IMR-90 (cell line): ENCODE data around the gene DAD1. TPM values are rescaled to one million over a fixed set of nuclear protein-coding genes. Genes with fewer than 3 reads are reported as not detected.
"Not testable (repeated sequence)": the region's sequence is repeated elsewhere in the genome, so short reads cannot be mapped to it uniquely, and the experiment has no call there.

ENCODE experiments used
- ATAC-seq: fragments of 200-7000 bp; cut with Tn5 transposase; 2 replicates; pipeline ENCODE4 v1.9.1; 2020; ENCODE audit warnings: low read depth, mild to moderate bottlenecking, moderate library complexity
- BruUV-seq: library from RNA; stranded (reverse); fragments of 400-500 nt; replicated peaks from 2 replicates; lab custom pipeline; 2021; lab: Mats Ljungman, UMichigan
- CTCF ChIA-PET: fragments of 300-600 bp; formaldehyde crosslinking; extraction: SDS; loops from one replicate; lab custom pipeline; 2021; ENCODE audit warnings: antibody characterized with exemption; lab: Yijun Ruan, JAX
- POLR2A ChIA-PET: fragments of 300-600 bp; sonication (Branson Sonifier 250); formaldehyde crosslinking; loops from one replicate; lab custom pipeline; 2022; ENCODE audit warnings: antibody characterized with exemption; ENCODE audit not compliant: unreplicated experiment; lab: Charles Lee
- DNase-seq: peaks from one replicate; pipeline ENCODE4 v3.0.0; 2013
- H2AFZ ChIP-seq: replicated peaks from 2 replicates; pipeline ENCODE3; 2013; ENCODE audit warnings: low read length, mild to moderate bottlenecking; ENCODE audit not compliant: poor library complexity
- H2AK5ac ChIP-seq: 2 replicates; pipeline ENCODE4 v1.6.1; 2013; ENCODE audit warnings: low read depth, low read length, inconsistent platforms
- H2AK9ac ChIP-seq: replicated peaks from 2 replicates; pipeline ENCODE3; 2013; ENCODE audit warnings: mild to moderate bottlenecking, low read depth, low read length, moderate library complexity; ENCODE audit not compliant: poor library complexity
- H2BK120ac ChIP-seq: 2 replicates; pipeline ENCODE4 v1.6.1; 2013; ENCODE audit warnings: low read depth, low read length, inconsistent platforms
- H2BK15ac ChIP-seq: 3 replicates; pipeline ENCODE4 v1.6.1; 2013; ENCODE audit warnings: low read depth, low read length, inconsistent platforms
- H2BK20ac ChIP-seq: 2 replicates; pipeline ENCODE4 v1.6.1; 2013; ENCODE audit warnings: low read depth, mild to moderate bottlenecking, inconsistent platforms, low read length, moderate library complexity
- H2BK5ac ChIP-seq: 2 replicates; pipeline ENCODE4 v1.6.1; 2013; ENCODE audit warnings: mild to moderate bottlenecking, low read depth, low read length, inconsistent platforms; ENCODE audit not compliant: poor library complexity, severe bottlenecking
- H3K14ac ChIP-seq: replicated peaks from 2 replicates; pipeline ENCODE4 v1.6.1; 2013; ENCODE audit warnings: low read depth, low read length, inconsistent platforms
- H3K18ac ChIP-seq: 2 replicates; pipeline ENCODE4 v1.6.1; 2013; ENCODE audit warnings: low read depth, low read length, control low read depth
- H3K23ac ChIP-seq: 2 replicates; pipeline ENCODE4 v1.6.1; 2013; ENCODE audit warnings: low read depth, low read length, inconsistent platforms
- H3K27ac ChIP-seq: 2 replicates; pipeline ENCODE4 v1.5.1; 2013; ENCODE audit warnings: mild to moderate bottlenecking, control low read depth, low read length; ENCODE audit not compliant: insufficient read depth
- H3K27me3 ChIP-seq: 2 replicates; pipeline ENCODE4 v1.6.1; 2013; ENCODE audit warnings: low read length; ENCODE audit not compliant: control insufficient read depth, insufficient read depth
- H3K36me3 ChIP-seq: 2 replicates; pipeline ENCODE4 v1.6.1; 2013; ENCODE audit warnings: low read length, mixed read lengths; ENCODE audit not compliant: control insufficient read depth, insufficient read depth
- H3K4ac ChIP-seq: 2 replicates; pipeline ENCODE4 v1.6.1; 2013; ENCODE audit warnings: low read depth, low read length, inconsistent platforms
- H3K4me1 ChIP-seq: 2 replicates; pipeline ENCODE4 v1.6.1; 2013; ENCODE audit warnings: low read length, mixed read lengths; ENCODE audit not compliant: control insufficient read depth, insufficient read depth
- H3K4me2 ChIP-seq: 2 replicates; pipeline ENCODE4 v1.6.1; 2013; ENCODE audit warnings: low read depth, mild to moderate bottlenecking, control low read depth, low read length, moderate library complexity
- H3K4me3 ChIP-seq: 2 replicates; pipeline ENCODE4 v1.5.1; 2013; ENCODE audit warnings: low read depth, mild to moderate bottlenecking, control low read depth, low read length, moderate library complexity; ENCODE audit not compliant: insufficient read depth
- H3K56ac ChIP-seq: 2 replicates; pipeline ENCODE4 v1.6.1; 2013; ENCODE audit warnings: low read length, inconsistent platforms; ENCODE audit not compliant: insufficient read depth; ENCODE audit errors: extremely low read depth
- H3K79me1 ChIP-seq, 2 experiments: 2 replicates each; pipeline ENCODE4 v1.6.1; 2013; ENCODE audit warnings: low read length in 2 of 2, inconsistent platforms in 1 of 2, low read depth in 1 of 2
- H3K9ac ChIP-seq: 2 replicates; pipeline ENCODE4 v1.6.1; 2013; ENCODE audit warnings: low read depth, low read length, control low read depth
- H3K9me1 ChIP-seq: 2 replicates; pipeline ENCODE4 v1.6.1; 2013; ENCODE audit warnings: low read length, inconsistent platforms; ENCODE audit not compliant: insufficient read depth
- H3K9me3 ChIP-seq: 2 replicates; pipeline ENCODE4 v1.6.1; 2013; ENCODE audit warnings: low read length; ENCODE audit not compliant: control insufficient read depth, insufficient read depth
- H4K20me1 ChIP-seq: 2 replicates; pipeline ENCODE4 v1.6.1; 2013; ENCODE audit warnings: low read length, inconsistent platforms; ENCODE audit not compliant: insufficient read depth
- H4K5ac ChIP-seq: 2 replicates; pipeline ENCODE4 v1.6.1; 2013; ENCODE audit warnings: mild to moderate bottlenecking, low read depth, low read length, control low read depth
- H4K8ac ChIP-seq, 2 experiments: 2 replicates each; pipeline ENCODE4 v1.6.1; 2013; ENCODE audit warnings: low read depth in 2 of 2, low read length in 2 of 2, control low read depth in 1 of 2, inconsistent platforms in 1 of 2
- H4K91ac ChIP-seq: 2 replicates; pipeline ENCODE4 v1.6.1; 2013; ENCODE audit warnings: low read depth, low read length, inconsistent platforms; ENCODE audit not compliant: insufficient read depth
- MAFK ChIP-seq: IDR thresholded peaks from 2 replicates; pipeline ENCODE4 v1.6.1; 2012; ENCODE audit warnings: low read depth, low read length, improper control_type of control experiment
- POLR2A ChIP-seq: IDR thresholded peaks from 2 replicates; pipeline ENCODE4 v1.6.1; 2012; ENCODE audit warnings: mild to moderate bottlenecking, low read depth, low read length
- WGBS, 2 experiments: methylation state at CpG; one replicate each; pipeline versions ENCODE4 v1.1.5 to v1.1.7; 2013; ENCODE audit warnings: missing lambda C conversion rate in 2 of 2; ENCODE audit not compliant: insufficient read length in 1 of 2; ENCODE audit errors: extremely low coverage in 2 of 2; 5-methylcytosine and 5-hydroxymethylcytosine counted together
- dilution Hi-C: fragments of 300-500 bp; cut with HindIII; formaldehyde crosslinking; loops from one replicate; pipeline ENCODE4 v1.14.3; 2018; ENCODE audit warnings: low sequenced_read_pairs; ENCODE audit not compliant: unreplicated experiment
- in situ Hi-C: fragments of 300-500 bp; cut with MboI; formaldehyde crosslinking; loops from 3 replicates; pipeline ENCODE4 v1.14.3; 2019; ENCODE audit warnings: low sequenced_read_pairs, inconsistent platforms, mixed read lengths
- intact Hi-C: fragments of 100-400 bp; cut with micrococcal nuclease; formaldehyde crosslinking; loops from 2 replicates; pipeline ENCODE4 v1.10.0; 2022
- polyA plus RNA-seq, 3 experiments: library from polyadenylated mRNA; depleted of rRNA; stranded (reverse); fragments of >200 nt; gene quantifications; 2 replicates each; pipeline ENCODE4 v1.2.3, GENCODE V29; 2012; ENCODE audit warnings: low replicate concordance in 1 of 3
- total RNA-seq: library from RNA; depleted of rRNA; stranded (reverse); fragments of >200 nt; gene quantifications from 2 replicates; pipeline ENCODE4 v1.2.3, GENCODE V29; 2012

DAD1 gene
- total and polyA plus RNA-seq, 2 of the 4 experiments (the other 2 are of a cell fraction) = 396 to 496 TPM

DNA sequence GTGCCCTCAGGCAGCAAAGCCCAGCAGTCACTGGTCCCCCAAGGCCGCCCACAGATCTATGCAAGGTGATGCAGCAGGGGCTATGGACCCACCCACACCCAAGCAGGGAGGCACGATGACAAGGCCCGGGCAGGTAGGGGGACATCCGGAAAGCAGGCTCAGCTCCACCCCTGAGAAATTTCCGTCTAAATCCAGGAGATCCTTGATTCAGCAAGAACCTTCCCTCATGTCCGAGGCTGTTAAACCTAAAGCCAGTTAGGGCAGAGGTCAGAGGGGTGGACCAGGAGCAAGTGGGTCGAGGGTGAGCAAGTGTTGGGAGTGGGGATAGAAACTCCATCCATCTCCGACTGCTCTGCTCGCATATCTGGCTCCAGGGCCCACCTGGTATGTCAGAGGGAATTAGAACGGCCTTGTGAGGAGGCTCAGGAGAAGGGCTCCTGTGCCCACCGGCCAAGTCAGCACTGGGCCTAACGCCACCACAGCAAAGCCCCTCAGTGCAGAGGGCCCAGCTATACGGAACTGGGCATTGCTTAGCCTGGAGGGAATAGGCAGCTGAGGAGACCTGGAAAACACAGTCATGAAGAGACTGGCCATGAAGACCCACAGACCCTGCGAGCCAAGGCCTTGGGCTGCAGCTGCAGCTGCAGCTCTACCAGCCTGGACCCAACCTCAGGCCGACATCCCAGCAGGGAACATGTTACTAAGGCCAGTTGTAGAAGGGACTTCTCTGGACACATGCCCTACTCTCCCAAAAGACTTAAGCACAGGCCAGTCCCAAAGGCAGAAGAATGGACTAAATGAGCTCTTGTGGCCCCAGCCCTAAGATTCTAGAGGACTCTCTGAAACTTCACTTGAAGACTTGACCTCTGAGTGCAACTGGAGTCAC is 34.3 kb downstream of the DAD1 start (continued):
- TF ChIP-seq MAFK (no peak), POLR2A (no peak)

DNA sequence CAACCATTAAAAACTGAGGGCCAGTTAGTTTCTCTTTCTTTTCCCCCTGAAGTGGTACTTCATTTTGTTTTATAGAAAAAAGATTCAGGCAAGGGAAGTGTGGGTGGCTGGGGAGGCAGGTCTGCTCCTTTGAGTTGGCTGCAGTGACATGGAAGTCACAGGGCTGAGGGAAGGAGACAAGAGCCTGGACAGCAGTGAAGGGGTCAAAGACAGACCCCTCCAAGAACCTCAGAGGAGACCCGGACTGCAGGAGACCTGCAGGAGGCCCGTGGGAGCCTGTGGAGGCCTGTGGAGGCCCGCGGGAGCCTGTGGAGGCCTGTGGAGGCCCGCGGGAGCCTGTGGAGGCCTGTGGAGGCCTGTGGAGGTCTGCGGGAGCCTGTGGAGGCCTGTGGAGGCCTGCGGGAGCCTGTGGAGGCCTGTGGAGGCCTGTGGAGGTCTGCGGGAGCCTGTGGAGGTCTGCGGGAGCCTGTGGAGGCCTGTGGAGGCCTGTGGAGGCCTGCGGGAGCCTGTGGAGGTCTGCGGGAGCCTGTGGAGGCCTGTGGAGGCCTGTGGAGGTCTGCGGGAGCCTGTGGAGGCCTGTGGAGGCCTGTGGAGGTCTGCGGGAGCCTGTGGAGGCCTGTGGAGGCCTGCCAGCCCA is 35.0 kb downstream of the DAD1 start:
- H3K4me2 ChIP-seq, H3K23ac ChIP-seq, POLR2A ChIA-PET, H2AK5ac ChIP-seq, H4K20me1 ChIP-seq, H3K79me1 ChIP-seq, H3K36me3 ChIP-seq, H3K4ac ChIP-seq, H3K56ac ChIP-seq, H3K14ac ChIP-seq, H2BK120ac ChIP-seq, H3K4me3 ChIP-seq, H2BK20ac ChIP-seq, BruUV-seq, H3K9me3 ChIP-seq, ATAC-seq, H3K18ac ChIP-seq, H2BK15ac ChIP-seq, H4K8ac ChIP-seq, DNase-seq, H3K9ac ChIP-seq, H3K27me3 ChIP-seq, H2BK5ac ChIP-seq, CTCF ChIA-PET, H4K91ac ChIP-seq, H3K27ac ChIP-seq, dilution Hi-C loops, H2AFZ ChIP-seq, H2AK9ac ChIP-seq, H4K5ac ChIP-seq: not testable (repeated sequence)
- in situ Hi-C loops (loop anchor here (10.0 kb wide), 2 partner anchors 211 to 511 kb away; partner anchors contain the start of gene OXA1L), intact Hi-C loops (loop anchor here (10.0 kb wide), 2 partner anchors 239 to 751 kb away; partner anchors contain the start of genes BCL2L2 and PPP1R3E)
- Histone ChIP-seq H3K9me1 (peaks cover 24% of the 10 kb centered on the region), H3K4me1 (peaks cover 26% of the 10 kb centered on the region)
- no CpG with 5 or more reads among the region's 14 CpGs for WGBS, 2 experiments
